G401 (cell line): ENCODE results near the gene CHMP2B. TPM values are rescaled to one million over a fixed set of nuclear protein-coding genes. Genes with fewer than 3 reads are reported as not detected.

ENCODE experiments used
- DNase-seq: peaks from one replicate; pipeline ENCODE4 v3.0.0-alpha.2; 2015; ENCODE audit warnings: low spot score
- in situ Hi-C: cut with HindIII; loops from 2 replicates; pipeline ENCODE4 v1.10.0; 2016; ENCODE audit warnings: low sequenced_read_pairs, mixed read lengths
- total RNA-seq: library from RNA; depleted of rRNA; stranded (reverse); fragments of >200 nt; shearing (Covaris generic); gene quantifications from 2 replicates; pipeline ENCODE4 v1.2.3, GENCODE V29; 2014; rRNA removed

Gene CHMP2B, protein sequence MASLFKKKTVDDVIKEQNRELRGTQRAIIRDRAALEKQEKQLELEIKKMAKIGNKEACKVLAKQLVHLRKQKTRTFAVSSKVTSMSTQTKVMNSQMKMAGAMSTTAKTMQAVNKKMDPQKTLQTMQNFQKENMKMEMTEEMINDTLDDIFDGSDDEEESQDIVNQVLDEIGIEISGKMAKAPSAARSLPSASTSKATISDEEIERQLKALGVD
- total RNA-seq = 37.3 and 51.5 TPM in 2 replicates

DNA sequence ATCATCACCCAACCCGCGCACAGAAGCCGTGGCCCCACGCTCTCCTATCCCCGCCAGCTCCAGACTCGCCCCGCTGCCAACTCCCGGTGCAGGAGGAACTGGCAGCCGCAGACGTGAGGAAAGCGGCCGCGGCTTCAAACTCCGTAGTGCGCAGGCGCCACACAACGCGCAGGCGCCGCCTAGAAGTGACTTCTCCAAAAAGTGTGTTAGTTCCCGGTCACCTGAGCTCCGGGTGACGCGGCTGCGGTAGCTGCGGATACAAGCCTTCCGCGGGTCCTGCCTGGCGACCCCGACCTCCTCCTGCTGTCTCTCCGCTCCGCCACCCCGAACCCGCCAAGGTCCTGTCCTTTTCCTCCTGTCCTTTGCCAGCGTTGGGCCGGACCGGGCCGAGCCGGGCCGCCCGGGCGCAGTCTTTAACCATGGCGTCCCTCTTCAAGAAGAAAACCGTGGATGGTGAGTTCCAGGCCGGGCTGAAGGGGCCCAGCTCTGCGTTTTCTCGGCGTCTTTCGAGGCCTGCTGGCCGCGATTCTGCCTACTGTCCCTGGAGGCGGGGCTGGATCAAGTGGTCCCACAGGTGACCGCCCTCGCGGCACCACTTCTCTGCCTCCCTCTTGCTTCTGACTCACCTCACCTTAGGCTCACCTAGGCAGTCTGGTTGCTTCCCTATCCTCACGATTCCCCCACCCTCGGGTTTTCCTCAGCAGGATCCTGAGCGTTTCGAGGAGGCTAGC, at the start of gene CHMP2B:
Gene CHMP2B (plus strand): TSS at position 206 of the 731 bp plus-strand sequence. CDS start 214 bp downstream, at position 420.
- in situ Hi-C loops = no loop called here
- peak; percentile 92 for DNase-seq

DNA sequence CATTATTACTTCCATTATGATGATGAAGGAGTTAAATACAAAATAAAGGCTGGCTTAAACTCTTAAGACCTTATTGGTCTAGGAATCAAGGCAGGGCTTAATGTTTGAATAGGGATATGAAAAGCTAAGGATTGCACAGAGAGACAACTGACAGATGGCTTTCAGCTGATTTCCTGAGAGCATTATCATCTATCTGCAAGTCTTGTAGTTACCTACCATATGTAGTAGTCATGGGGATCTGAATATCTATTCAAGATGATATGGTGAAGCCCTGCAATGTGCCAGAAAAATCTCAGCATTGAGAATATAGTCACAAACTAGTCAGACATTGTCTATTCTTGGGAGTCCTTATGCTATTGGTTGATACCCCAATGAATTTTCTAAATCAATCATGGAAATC, 47.5 kb upstream of the CHMP2B start:
- DNase-seq = no peak
- in situ Hi-C loops = no loop called here

DNA sequence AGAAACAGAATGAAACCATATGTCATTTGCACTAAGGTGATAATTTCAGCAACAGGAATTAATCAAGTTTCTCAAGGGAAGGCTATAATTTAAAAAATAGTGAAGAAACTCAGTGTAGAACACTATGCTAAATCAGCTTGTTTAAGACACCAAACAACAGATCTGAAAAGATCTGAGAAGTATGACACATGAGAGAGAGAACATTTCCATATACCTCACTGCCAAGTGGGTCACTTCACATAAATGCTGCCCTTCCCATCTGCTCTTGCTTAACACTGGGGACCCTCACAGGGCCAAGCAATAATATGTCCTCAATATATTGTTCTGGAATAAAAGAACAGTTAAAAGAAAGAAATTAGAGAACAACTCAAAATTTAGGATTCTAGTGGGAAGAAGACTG, 45.6 kb upstream of the CHMP2B start:
- in situ Hi-C loops = no loop called here
- DNase-seq = no peak

DNA sequence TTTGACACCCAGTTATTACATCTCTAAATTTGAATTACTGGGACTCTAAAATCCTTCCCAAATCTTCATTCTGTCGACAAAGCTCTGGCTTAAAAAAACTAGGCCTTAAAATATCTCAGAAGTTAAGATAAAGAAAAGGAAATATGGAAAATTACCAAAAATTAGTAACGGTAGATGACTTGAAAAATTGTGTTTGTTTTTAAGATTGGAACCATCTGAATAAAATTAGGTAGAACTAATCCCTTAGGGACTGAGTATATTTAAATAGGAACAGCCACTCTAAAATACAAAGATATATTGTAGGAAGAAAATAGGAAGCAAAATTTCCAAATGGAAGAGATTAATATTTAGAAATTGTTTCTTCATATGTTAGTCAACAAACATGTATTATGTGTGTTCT, 45.1 kb upstream of the CHMP2B start:
- in situ Hi-C loops = no loop called here
- DNase-seq = no peak

DNA sequence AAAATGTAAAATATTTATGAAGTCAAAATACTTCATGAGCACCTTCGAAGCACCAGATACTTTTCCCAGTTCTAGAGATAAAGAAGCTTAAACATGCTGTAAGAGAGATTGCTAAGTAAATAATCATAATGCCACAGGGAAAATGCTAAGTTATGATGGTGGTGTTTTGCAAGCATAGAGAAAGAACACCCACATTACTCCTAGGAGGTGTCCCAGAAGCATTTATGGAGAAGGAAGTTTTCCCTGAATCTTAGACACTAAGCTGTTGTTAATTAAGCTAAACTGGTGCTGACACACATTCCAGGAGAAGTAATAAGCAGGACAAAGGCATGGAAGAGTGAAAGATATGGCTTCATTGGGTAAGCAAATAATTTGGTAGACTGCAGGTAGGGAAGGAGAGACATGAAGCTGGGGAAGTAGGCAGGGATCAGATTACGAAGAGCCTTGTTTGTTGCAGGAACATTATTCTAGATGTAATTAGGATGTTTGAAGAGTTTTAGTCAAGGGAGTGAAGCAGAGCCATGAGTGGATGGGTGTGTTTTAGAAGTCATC, 40.4 kb upstream of the CHMP2B start:
- in situ Hi-C loops = no loop called here
- DNase-seq = no peak

DNA sequence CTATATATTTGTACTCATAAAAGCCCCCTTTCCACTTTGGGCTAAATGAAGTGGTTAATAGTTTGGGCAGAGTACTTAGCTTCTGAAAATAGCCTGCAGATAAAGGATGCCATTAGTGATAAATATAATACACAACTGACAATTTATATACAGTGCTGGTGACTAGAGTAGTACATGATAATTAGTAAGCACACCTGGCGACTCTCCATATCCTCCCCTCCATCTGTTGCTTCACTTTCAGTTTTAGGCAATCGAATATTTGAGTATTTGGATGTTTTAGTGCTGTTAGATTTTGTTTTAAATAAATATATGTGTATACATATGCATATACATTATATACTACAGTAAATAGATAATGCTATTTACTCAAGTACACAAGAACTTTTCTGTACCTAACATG, 35.9 kb upstream of the CHMP2B start:
- in situ Hi-C loops = no loop called here
- DNase-seq = no peak

DNA sequence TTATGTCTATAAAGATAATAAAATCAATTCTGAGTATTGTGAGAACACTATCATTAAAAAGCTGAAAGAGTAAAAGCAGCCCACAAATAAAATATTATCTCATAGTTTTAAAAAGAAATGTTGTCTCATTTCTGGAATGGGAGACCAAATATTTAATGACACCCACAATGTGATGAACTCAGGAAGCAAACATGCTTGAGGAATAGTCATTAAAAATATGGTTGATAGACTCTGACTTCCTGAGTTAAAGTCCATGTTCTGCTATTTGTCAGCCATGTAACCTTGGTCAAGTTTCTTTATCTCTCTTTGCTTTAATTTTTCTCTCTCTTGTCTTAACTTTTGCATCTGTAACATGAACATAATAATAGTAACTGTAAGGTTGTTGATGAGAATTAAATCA, 35.5 kb upstream of the CHMP2B start:
- in situ Hi-C loops = no loop called here
- no peak for DNase-seq

DNA sequence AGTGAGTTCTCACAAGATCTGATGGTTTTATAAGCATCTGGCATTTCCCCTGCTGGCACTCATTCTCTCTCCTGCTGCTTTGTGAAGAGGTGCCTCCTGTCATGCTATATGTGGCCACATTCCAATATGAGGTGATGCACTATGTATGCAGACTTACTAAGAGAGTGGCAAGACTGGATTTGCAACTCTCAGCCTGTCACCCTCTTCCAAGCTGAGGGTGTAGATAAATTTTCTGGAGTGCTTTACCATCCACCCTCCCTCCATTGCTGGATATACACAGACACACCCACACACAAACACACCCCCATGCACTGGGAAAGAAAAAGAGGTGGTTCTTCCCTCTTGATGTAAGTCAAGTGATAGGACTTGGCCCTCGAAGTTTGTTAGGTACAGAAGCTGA, 30.2 kb upstream of the CHMP2B start:
- DNase-seq = no peak
- in situ Hi-C loops = no loop called here

DNA sequence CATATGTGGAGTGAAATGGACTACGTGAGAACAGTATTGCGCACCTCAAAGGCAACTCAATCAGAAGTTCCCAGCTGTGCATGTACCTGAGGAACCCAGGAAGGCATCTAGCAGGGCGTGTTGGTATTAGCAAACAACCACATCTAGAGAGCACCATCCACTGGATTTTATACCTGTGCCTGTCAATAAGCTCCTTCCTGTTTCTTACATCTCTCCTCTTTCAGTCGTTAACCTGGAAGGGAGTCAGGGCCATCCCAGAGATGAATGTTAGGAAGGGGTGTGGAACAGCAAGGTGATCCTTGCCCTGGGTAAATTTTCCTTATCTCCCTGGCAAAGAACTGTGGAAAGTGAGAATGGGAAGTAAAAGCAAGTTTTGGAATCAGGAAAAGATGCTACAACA, 29.6 kb upstream of the CHMP2B start:
- DNase-seq = no peak
- in situ Hi-C loops = no loop called here

DNA sequence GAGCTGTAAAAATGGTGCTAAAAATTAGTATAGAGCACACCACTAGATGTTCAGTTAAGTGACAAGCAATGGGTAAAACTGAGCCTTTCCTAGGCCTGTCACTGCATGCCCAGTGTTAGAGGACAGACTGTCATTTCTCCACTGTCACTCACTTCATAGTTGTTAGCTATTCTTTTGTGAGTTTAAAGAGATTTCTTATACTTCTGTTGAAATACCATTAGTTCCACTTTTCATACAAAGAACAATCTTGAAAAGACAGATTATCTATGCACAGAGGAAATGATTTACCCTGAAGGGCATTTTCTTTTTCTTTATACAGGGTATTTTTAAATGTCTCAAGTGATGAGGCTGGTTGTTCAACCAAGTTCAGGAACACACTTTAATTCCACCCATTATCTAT, 28.3 kb upstream of the CHMP2B start:
- no peak for DNase-seq
- in situ Hi-C loops = no loop called here

DNA sequence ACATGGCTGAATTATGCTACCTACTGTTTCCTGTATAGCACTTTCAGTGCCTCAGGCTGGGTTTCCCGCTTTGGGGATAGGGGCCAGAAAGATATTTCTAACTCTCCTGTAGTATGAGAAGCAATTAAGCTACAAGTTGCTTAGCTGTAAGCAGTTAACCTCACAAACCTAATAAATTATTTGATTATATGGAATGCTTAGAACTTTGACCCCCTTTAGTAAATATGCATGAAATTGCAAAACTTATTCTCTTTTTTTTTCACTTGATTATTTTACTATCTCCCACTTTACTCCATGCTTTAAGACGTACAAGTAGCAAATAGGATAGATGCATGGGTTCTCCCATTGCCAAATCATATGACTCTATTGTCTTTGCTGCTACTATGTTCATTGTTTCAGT, 27.5 kb upstream of the CHMP2B start:
- in situ Hi-C loops = no loop called here
- no peak for DNase-seq

DNA sequence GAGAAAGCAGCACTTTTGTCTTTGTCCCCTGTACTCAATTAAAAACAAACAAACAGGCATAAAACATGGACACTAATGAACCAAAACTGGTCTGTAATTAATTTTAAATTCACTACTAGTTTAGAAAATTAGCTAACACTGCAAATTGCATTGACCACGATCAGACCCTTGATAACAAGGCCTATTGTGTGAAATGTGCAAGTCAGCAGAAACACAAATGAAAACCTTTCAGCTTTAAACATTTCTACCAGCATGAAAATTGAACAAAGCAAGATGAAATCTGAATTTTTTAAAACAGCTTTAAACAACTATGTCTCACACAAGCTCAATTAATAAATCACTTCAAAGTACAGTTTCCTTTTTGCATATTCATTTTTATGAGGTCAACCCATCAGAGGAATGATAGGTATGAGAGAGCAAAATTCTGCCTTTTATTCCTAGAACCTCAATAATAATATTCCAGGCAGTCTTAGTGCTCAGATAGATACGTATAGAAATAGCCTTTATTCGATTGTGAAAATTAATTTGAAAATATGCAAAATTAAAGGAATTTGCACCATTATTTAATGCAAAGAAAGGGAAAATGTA, 27.0 kb upstream of the CHMP2B start:
- no peak for DNase-seq
- in situ Hi-C loops = no loop called here

DNA sequence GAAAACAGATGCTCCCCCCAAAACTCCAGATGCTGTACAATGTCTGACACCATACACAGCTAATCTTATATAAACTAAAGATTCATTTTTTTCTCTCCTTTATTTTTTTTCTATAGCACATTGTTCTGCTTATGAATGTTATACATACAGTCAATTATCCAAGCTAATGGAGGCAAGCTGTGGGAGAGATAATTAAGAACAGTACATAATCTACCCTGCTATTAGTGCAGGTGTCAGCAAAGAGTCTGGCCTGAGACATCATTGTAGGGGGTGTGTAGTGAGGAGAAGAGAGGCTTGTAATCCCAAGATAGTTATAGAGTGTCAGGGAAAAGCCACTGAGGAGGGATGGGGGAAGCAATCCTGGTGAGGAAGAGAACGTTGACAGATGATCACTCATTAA, 25.4 kb upstream of the CHMP2B start:
- in situ Hi-C loops = no loop called here
- DNase-seq = no peak

DNA sequence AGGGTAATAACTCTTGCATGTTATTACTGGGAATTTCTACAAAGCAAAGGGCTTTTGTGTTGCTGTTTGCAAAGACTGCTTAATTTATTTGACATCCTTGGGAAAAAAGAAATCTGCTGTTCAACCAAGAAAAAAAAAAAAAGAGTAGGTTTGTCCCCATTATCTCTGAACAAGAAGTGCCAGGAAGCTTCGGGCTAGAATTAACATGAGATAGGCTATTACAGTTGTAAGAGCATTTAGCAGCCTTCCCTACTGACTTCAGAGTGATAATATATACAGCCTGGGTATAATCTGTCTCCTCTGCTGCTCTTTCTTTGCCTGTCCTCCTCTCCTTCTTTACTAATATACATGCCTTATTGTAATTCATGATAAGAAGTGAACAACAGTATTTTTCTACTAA, 23.3 kb upstream of the CHMP2B start:
- in situ Hi-C loops = no loop called here
- no peak for DNase-seq

DNA sequence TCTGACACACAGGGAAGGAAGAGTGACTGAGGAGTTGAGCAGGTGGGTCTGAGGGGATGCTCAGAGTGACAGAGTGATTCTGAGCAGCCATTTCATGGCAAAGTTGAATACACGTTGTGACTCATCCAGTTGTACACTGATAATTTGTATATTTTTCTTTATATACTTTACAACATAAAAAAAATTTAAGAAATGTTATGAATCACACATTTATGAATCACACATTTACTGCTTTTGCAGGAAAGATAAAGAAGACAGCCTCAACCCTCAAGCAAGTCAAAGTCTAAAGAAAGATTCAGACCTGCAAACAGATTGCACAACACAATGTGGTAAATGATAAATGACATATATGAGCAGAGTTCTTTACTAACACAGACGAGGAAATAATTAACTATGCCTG, 21.0 kb upstream of the CHMP2B start:
- DNase-seq = no peak
- in situ Hi-C loops = no loop called here

DNA sequence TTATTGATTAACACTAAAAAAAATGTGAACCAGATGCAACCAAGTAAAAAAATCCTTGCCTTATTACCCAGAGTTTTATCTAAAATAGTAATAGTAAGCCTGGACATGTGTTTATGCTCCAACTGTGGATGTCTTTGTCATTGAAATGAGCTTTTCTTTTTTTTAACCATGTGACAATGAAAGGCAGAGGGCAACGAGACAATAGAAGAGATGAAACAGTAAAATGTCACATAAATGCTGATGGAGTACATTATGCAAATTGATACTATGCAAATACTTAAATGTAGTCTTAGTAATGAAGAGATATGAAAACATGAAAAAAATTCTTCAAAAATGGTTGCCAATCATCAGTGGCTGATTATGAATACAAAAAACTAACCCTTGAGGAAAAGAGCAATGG, 20.5 kb upstream of the CHMP2B start:
- DNase-seq = no peak
- in situ Hi-C loops = no loop called here

DNA sequence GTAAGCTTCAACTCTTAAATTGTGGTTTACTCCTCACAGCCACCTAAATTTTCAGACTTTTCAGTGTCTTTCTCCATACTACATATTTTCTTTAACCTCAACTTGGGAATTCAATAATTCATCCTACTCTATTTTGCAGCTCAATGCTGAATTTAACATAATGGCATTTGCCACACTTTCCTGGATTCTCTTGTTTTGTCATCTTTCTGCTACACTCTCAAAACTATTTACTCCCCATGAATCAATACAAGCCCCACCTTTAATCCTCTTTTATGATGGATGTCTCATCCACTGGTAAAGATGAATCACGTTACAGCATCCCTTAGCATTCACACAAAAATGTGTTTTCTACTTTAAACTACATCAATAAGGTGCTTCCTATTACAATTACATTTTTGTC, 19.6 kb upstream of the CHMP2B start:
- in situ Hi-C loops = no loop called here
- DNase-seq = no peak

DNA sequence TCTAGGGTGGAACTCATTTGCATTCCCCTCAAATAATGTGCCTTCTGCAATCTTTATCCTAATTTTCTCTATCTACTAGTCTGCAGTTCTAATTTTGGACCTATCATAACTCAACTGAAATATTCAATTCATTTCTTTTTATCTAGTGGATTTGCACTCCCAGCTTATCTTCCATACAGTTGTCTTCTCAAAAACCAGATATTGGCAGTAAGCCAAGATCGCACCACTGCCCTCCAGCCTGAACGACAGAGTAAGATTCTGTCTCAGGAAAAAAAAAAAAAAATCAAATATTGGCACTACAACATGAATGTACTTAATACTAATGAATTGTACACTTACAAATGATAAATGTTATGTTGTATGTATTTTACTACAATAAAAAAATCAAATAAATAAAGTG, 18.0 kb upstream of the CHMP2B start:
- in situ Hi-C loops = no loop called here
- DNase-seq = no peak

DNA sequence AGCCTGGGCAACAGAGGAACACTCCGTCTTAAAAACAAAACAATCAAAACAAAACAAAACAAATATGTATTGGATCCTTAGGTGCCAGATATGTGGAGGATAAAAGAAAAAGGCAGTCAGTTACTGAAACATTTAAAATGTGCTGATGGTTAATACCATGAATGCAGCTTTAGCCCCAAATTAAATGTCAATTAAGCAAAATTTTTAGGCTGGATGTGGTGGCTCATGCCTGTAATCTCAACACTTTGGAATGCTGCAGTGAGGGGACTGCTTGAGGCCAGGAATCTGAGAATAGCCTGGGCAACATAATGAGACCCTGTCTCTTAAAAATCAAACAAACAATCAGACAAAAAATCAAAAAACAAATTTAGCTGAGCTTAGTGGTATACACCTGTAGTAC, 8.5 kb upstream of the CHMP2B start:
- in situ Hi-C loops = no loop called here
- no peak for DNase-seq

DNA sequence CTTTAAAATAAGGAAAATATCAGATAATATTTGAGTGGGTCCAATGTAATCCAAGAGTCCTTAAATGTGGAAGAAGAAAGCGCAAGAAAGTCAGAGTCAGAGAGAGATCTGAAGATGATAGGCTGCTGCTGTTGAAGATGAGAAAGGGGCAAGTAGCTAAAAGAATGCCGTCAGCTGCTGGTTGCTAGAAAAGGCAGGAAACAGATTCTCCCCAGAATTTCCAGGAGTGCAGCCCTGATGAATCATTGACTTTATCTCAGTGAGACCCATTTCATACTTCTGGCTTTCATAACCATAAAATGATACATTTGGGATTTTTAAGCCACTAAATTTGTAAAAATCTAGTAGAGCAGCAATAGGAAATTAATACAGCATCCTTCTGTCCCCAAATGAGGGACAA, 7.5 kb upstream of the CHMP2B start:
- no peak for DNase-seq
- in situ Hi-C loops = no loop called here

DNA sequence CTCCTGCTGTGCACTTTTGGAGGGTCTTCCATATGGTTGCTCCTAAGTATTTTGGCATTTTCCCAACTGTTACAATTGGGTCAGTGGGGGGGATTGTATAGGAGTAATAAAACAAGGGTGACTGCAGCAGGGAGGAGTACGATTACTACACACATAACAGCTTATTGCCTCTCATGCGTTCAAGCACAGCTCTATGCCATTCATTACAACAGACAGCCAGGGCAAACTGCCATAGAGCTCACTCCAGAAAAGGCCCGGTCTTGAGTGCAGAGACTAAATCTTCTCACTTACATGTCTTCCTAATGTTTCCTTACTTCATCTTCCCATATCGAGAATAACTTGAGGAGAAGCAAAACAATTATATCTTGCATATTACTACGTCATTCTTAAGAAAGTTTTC, 1.4 kb upstream of the CHMP2B start:
- in situ Hi-C loops = no loop called here
- peak; percentile 50 for DNase-seq
